ENCODE measurements around the gene PADI6.

- TF ChIP-seq CTCF (IDR thresholded peaks at IDR 0.05 in 2 of 3, conservative IDR thresholded peaks at IDR 0.05 in 1 of 3; ENCODE audit: borderline replicate concordance in 1 of 3, insufficient read depth in 1 of 3, low read depth in 2 of 3, low read length in 2 of 3) (no peak), ATF3 (IDR thresholded peaks at IDR 0.05) (no peak), MAX (IDR thresholded peaks at IDR 0.05) (no peak), EZH2 (IDR thresholded peaks at IDR 0.05) (no peak), CEBPB (IDR thresholded peaks at IDR 0.05; ENCODE audit: low read depth) (no peak), EGR1 (IDR thresholded peaks at IDR 0.05; ENCODE audit: low read depth) (no peak), POLR2A (IDR thresholded peaks at IDR 0.05; ENCODE audit: borderline replicate concordance, extremely low read depth, insufficient read depth, insufficient read length) (no peak), REST (IDR thresholded peaks at IDR 0.05; ENCODE audit: low read depth) (no peak)
Measured at GRCh38 chr1:17403081-17403480, 31.1 kb downstream of the PADI6 start.

All from HCT116 (cell line).